ENCODE data around the gene MB21D2. TPM values are rescaled to one million over a fixed set of nuclear protein-coding genes. Genes with fewer than 3 reads are reported as not detected.
"Not testable (repeated sequence)": the region's sequence is repeated elsewhere in the genome, so short reads cannot be mapped to it uniquely, and the experiment has no call there.

MB21D2 gene
- total RNA-seq, 1 experiment from 2014 or later, result 9.5 TPM

DNA sequence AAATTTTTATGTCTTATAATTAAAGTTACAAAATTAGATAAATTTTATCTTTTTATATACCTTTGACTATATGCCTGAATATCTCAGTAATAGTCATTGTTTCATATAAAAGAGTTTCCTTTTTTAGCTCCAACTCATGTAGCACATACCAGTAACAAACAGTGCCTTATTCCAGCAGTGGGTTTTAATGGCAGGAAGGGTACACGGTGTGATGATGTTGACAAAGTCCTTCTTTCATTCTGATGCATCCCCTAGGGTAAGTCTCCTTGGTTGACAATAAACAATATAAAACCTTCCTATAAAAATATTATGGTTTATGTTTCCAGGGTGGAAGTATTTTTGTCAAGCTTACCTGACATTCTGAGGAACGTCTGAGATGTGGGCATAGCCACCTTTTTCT is 113.2 kb downstream of the MB21D2 start:
- peak; percentile 71 for DNase-seq (ENCODE audit: low read depth, low spot score)

DNA sequence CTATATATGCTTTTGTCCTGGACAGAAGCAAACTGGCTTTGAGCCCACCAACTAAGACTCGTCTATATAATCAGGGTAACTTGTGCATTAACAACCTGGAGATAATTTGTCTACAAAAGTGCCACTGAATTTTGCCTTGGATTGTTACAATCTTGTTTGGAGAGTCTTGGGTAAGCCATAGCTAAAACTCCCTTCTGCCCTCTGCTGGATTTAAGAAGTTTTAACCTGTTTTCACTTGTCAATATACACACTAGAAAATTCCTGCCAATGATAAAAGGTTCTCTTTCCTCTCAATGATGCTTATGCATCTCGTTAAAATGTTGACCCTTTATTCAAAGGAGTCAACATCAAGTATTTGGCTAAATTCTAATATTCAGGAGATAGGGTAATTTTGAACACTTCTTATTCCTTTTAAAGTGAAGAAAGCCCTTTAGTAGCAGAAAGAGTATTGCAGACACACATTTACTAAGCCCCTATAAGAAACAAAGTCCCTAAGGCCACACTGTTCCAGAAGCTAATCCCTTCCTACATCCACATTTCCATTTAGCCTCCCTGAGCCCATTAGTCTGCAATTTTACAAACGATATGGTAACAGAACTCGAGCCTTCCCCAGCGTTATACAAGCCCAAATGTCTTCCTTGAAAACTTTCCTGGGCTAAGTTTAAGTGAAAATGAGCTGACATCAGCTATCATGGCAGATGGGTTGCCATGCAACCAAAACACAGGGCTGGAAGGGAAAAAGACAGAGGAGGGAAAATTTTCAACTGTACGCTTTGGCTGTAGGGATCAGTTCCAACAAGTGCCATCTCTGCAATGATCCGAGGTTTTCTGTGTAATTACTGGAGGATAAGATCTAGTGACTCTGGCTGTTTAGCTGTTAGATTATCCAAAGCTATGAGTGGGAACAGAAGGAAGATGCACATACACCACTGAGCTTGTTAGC is 114.4 kb downstream of the MB21D2 start:
- in situ Hi-C loops (cut with HindIII; ENCODE audit: low pct_unique_long_range_greater_than_20kb, low sequenced_read_pairs), result loop anchor here (25.0 kb wide), 1 partner anchor 759 kb away; the partner anchor contains the start of gene ATP13A4
- DNase-seq (ENCODE audit: low read depth, low spot score), result peak; percentile 73

More for the DNA sequence above, 113.2 kb downstream of the MB21D2 start:
- in situ Hi-C loops (cut with HindIII; ENCODE audit: low pct_unique_long_range_greater_than_20kb, low sequenced_read_pairs), result loop anchor here (25.0 kb wide), 1 partner anchor 758 kb away; the partner anchor contains the start of gene ATP13A4

DNA sequence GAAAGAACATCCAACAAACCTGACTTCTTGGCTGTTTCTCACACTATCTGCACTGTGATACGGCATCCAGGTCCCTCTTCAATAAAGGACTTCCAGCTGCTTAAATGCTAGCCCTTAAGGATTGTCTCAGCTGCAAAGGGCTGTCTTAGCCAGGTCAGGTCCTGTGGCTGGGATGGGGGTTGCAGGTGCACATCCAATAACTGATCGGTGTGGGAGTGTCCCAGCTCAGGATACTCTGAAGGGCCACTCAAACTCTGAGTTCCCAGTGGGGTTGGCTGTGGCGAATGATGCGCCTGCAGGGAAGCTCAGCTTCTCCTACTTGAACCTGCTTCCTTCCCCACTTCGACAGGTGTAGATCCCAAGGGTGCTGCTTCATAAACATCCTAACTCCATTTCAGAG is 115.7 kb downstream of the MB21D2 start:
- in situ Hi-C loops (cut with HindIII; ENCODE audit: low pct_unique_long_range_greater_than_20kb, low sequenced_read_pairs), result loop anchor here (25.0 kb wide), 1 partner anchor 760 kb away; the partner anchor contains the start of gene ATP13A4
- no peak for DNase-seq (ENCODE audit: low read depth, low spot score)

DNA sequence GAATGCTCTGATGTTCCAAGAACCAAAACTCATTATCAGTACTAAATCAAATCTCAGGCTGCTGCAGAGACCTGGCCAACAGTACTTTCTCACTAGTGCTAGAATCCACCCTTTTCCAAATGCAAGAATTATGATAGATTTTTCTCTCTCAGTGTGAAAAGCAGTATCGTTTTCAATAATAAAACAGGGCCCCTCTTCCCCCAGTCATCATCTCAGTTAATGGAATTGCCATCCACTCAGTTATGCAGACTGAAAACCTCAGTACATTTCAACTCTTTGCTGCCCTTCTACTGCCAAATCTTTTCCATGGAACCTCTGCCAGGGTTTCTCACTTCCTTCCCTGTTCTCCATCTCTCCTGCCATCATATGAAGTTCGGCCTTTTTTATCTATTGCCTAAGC is 117.9 kb downstream of the MB21D2 start:
- no peak for DNase-seq (ENCODE audit: low read depth, low spot score)
- in situ Hi-C loops (cut with HindIII; ENCODE audit: low pct_unique_long_range_greater_than_20kb, low sequenced_read_pairs), result loop anchor here (25.0 kb wide), 1 partner anchor 763 kb away; the partner anchor contains the start of gene ATP13A4

DNA sequence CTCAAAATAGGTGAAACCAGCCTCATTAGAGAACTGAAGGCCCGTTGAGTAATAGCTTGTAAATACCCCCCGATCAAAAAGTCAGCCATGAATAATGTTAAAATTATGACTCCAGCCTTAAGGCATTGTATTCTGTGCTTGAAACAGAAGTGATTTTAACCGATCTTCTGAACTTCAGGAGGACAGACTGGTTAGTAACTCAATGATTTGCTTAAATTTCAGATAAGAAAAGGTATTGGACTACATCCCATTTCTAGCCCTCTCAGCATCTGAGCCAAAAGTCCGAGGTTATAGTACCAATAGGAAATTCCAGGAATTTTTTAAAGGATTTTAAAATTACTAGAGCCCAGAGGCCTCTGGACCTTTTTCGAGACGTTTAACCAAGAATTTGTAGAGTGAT is 122.6 kb downstream of the MB21D2 start:
- no peak for DNase-seq (ENCODE audit: low read depth, low spot score)
- in situ Hi-C loops (cut with HindIII; ENCODE audit: low pct_unique_long_range_greater_than_20kb, low sequenced_read_pairs), result no loop called here

DNA sequence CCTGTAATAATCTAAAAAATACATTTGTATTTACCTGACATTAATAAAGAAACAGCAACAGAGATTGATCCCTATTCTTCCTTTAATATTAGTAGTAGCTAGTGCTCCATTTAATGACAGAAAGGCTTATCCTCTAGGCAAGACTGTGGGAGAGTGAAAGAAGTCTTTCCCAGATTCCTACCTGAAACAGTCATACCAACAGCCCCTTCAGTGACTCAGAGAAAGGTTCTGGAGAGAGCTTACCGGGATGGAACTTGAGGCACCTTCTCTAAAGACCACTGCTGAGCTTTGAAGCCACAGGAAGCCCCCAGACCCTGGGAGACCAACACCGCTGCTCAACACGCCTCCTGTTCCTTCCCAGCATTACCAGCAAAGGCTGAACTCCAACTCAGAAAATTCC is 123.4 kb downstream of the MB21D2 start:
- in situ Hi-C loops (cut with HindIII; ENCODE audit: low pct_unique_long_range_greater_than_20kb, low sequenced_read_pairs), result no loop called here

DNA sequence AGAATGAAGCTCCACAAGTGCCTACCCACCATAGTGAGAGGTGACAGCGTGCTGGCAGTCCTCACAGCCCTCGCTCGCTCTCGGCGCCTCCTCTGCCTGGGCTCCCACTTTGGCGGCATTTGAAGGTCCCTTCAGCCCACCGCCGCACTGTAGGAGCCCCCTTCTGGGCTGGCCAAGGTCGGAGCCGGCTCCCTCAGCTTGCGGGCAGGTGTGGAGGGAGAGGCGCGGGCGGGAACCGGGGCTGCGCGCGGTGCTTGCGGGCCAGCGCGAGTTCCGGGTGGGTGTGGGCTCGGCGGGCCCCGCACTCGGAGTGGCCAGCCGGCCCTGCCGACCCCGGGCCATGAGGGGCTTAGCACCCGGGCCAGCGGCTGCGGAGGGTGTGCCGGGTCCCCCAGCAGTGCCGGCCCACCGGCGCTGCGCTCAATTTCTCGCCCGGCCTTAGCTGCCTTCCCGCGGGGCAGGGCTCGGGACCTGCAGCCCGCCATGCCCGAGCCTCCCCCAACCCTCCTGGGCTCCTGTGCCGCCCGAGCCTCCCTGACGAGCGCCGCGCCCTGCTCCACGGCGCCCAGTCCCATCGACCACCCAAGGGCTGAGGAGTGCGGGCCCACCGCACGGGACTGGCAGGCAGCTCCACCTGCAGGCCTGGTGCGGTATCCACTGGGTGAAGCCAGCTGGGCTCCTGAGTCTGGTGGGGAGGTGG is 128.7 kb downstream of the MB21D2 start:
- DNase-seq (ENCODE audit: low read depth, low spot score); in situ Hi-C loops (cut with HindIII; ENCODE audit: low pct_unique_long_range_greater_than_20kb, low sequenced_read_pairs): not testable (repeated sequence)

More for the DNA sequence above, 123.4 kb downstream of the MB21D2 start:
- DNase-seq (ENCODE audit: low read depth, low spot score), result no peak

DNA sequence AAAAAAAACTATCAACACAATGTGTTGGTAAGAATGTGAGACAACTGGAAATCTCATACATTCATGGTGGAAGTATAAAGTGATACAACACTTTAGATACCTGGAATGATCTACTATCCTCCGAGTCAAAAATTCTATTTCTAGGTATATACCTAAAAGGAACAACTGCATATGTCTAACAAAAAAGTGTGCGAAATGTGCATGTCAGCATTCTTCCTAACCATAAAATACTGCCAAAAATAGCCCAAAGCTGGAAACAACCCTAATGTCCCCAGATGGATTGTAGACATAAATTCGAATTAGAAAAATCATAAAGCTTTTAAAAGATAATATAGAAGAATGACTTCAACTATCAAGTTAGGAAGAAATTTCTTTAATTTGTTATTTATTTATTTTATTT is 139.1 kb downstream of the MB21D2 start:
- in situ Hi-C loops (cut with HindIII; ENCODE audit: low pct_unique_long_range_greater_than_20kb, low sequenced_read_pairs), result no loop called here
- no peak for DNase-seq (ENCODE audit: low read depth, low spot score)

DNA sequence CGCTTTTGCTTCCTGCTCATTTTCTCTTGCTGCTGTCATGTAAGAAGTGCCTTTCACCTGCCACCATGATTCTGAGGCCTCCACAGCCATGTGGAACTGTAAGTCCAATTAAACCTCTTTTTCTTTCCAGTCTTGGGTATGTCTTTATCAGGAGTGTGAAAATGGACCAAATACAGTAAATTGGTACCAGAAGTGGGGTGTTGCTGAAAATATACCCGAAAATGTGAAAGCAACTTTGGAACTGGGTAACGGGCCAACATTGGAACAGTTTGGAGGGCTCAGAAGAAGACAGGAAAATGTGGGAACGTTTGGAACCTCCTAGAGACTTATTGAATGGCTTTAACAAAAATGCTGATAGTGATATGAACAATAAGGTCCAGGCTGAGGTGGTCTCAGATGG is 143.3 kb downstream of the MB21D2 start:
- in situ Hi-C loops (cut with HindIII; ENCODE audit: low pct_unique_long_range_greater_than_20kb, low sequenced_read_pairs); DNase-seq (ENCODE audit: low read depth, low spot score): not testable (repeated sequence)

DNA sequence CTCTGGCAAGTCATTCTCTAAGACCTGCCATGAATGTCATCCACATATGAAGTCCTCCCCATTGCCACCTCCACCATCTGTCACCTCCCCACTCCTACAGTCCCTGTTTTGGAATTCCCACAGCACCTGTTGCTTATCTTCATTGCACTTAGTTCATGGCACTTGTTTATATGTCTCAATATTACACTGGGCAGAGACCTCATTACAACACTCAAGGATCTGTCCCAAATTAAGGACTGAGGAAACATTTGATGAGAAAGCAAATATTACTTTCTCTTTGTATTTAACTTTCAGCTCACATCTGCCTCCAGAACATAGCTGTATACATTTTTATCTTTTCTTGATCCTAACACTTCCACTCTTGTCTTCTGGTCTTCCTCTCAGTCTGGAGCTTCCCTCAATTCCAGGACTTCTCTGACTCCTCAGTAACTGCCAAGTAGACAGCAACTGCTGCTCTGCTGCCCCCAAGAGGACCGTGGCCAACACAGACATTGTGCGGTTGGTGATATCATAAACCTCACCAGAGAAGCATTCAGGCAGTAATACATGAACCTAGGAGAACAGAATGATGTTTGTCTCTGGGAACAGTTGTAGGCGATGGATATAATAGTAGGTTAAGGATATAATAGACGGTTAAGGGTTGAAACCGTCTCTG is 145.3 kb downstream of the MB21D2 start:
- in situ Hi-C loops (cut with HindIII; ENCODE audit: low pct_unique_long_range_greater_than_20kb, low sequenced_read_pairs), result no loop called here

DNA sequence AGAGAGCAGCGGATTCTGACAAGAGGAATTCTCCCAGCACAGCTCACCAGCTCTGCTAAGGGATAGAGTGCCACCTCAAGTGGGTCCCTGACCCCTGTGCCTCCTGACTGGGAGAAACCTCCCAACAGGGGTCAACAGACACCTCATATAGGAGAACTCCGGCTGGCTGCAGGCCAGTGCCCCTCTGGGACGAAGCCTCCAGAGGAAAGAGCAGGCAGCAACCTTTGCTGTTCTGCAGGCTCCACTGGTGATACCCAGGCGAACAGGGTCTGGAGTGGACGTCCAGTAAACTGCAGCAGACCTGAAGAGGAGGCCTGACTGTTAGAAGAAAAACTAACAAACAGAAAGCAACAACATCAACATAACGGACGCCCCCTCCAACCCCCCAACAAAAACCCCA is 159.0 kb downstream of the MB21D2 start:
- in situ Hi-C loops (cut with HindIII; ENCODE audit: low pct_unique_long_range_greater_than_20kb, low sequenced_read_pairs), result no loop called here
- DNase-seq (ENCODE audit: low read depth, low spot score), result no peak

More for the DNA sequence above, 145.3 kb downstream of the MB21D2 start:
- DNase-seq (ENCODE audit: low read depth, low spot score), result peak; percentile 91

DNA sequence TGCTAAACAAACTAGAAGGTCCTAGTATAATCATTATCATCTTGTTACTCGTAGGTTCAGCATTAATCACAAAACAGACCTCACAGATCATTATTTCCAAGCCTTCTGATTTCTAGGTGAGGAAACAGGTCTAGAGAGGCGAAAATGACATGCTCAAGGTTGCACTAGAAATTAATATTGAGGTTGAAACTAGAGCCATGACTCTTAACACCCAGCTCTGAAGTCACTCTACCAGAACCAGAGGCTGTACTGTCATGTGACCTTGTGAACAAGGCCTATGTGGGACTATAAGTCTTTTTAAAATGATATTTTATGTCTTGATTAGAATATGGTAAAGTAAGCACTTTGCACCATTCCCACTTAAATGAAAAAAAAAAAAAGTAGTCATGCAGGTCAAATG is 166.5 kb downstream of the MB21D2 start:
- in situ Hi-C loops (cut with HindIII; ENCODE audit: low pct_unique_long_range_greater_than_20kb, low sequenced_read_pairs), result no loop called here
- no peak for DNase-seq (ENCODE audit: low read depth, low spot score)

DNA sequence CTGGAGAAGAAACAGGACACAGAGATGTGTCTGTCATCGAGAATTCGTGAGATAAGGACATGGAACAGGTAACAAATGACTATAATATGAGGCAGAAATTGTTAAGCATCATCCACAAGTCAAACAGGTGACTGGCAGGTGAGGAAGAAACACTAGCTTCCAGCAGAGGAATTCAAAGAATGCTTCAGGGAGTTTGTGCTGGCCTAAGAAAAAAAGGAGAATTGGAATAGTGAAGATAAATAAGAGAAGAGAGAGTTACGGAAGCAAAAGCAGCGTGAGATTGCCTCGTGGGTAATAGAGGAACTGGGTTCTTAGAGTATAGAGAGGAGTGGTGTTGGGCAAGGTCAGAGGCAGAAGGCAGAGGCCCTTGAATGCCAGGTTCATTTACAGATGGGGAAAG is 167.5 kb downstream of the MB21D2 start:
- in situ Hi-C loops (cut with HindIII; ENCODE audit: low pct_unique_long_range_greater_than_20kb, low sequenced_read_pairs), result no loop called here
- no peak for DNase-seq (ENCODE audit: low read depth, low spot score)

DNA sequence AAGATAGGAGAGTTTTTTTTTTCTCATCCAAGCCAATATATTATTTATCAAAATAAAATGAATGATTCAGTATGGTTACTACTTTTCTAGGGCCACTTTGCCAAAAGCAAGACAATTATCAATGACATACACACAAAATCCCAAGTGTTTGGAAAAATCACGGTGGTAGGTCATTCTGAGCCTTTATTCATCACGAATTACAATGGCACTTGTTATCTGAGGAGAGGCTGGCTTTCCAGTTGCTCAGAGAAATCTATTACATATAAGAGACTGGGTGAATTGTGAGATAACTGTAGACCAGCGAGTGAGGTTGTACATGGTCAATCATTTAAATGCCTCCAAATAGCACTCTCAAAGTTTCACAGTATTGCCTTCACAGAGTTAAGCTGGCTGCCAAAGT is 169.9 kb downstream of the MB21D2 start:
- in situ Hi-C loops (cut with HindIII; ENCODE audit: low pct_unique_long_range_greater_than_20kb, low sequenced_read_pairs), result no loop called here
- peak; percentile 51 for DNase-seq (ENCODE audit: low read depth, low spot score)

DNA sequence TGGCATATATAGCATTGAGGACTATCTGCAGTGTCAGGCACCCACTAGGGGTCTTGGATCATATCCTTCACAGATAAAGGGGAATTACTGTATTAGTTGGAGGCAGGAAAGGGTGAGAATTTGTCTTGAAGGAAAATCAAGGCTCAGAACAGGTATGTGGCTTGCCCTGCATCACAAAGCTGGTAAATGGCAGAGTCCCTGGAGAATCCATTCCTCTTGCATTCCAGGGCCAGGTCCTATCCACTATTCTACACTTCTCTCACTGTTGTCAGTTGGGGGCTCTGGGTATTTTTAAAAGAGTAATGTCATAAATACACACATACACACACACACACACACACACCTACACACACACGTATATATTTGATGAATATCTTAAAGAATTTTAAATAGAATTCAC is 170.5 kb downstream of the MB21D2 start:
- DNase-seq (ENCODE audit: low read depth, low spot score), result no peak
- in situ Hi-C loops (cut with HindIII; ENCODE audit: low pct_unique_long_range_greater_than_20kb, low sequenced_read_pairs), result no loop called here
